Measurements from ENCODE around the gene ATAD1.

The ATAD1 gene

DNA sequence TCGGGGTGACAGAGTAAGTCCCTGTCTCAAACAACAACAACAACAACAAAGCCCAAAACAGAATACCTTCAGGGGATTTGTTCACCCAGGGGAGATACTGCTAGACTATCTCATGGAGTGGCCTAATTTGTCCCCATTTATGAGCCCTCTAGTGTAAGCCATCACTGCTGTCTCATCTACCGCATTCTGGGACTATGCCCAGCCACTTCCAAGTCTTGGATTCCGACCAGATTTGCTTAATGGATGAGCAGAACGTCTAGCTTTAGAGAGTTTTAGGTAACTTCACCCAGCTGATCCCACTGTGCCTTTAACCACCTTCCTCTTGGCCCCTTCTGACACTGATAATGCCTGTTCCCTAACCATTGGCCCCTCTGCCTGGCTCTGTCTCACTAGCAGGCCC, 111.3 kb downstream of the ATAD1 start:
- DNase-seq: no peak

- DNase-seq: no peak
These were observed 112.7 kb downstream of the ATAD1 start for GRCh38 chr10:87705339-87705738.

DNA sequence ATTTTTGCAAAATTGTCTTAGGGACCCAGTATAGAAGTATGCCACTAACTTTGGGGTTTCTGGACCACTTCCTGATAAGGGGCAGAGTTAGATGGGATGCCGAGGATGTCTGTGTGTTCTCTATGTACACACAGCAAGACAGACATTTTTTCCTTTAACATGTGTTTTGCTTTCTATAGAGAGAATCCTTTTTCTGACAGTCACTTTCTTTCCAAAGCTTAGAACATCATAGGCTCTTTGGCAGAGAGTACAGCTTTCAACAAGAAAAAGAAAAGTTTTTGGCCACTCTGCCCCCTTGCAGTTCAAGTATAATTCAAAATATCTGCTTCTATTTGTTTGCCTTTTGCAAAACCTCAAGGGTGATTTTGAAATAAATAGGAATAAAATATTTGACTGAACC, 114.3 kb downstream of the ATAD1 start:
- DNase-seq: no peak

DNA sequence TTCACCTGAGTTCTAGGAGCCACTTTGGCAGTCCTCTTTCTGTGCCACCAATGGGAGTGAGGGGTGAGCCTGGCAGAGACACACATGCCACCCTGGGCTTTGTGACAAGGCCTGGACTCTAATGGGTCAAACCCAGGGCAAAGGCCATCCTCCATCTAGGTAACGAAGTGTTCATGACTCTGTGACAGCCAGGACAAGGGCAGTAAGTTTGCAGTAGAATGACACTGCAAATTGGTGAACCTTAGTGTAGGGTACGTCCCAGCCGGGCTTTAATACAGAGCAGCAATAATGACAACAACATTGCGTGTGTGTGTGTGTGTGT, 115.1 kb downstream of the ATAD1 start:
- DNase-seq: no peak

DNA sequence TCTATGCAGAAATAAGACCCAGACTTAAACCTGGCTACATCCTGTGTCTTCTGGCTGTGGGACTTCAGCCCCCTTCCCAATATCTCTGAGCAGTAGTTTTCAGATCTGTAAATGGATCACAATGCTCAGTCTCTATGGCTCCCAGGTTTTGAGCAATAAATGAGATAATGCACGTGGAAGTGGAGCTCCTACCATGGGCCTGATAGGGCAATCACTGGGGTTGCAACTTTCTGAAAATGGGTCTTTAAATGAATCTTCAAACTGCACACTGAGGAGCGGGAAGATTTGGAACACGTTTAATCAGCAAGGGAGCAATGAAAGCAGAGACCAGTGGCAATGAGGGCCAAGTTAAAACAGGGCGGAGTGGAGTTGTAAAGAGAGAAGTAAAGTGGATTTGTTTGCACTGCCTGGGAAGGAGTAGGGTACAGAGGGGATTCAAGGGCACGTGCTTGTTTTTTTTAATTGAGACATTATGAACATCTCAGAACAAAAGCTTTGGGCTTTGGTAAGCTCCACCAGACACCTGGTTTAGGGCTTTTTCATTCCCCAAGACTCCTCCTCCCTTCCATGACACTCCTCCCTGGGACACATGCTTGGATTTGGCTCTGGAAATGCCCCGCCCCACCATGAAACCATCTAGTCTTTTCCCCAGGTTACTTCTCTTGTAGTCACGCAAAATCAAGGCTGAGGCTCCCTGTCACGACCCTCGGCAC, 115.6 kb downstream of the ATAD1 start:
- DNase-seq: no peak

Measured in NCI-H1092 (cell line).